Stimulated activated CD8-positive, alpha-beta memory T cell treated with anti-CD3 and anti-CD28 coated beads, Interleukin-4, amount 100 ng/mL, for 1 hour (primary cell): Measurements from ENCODE around the gene PGP.

Experiments
- DNase-seq, 2 donors: peaks; one replicate each; pipeline ENCODE4 v3.0.0-alpha.2; 2020; ENCODE audit warnings: low read depth in 2 of 2, low spot score in 1 of 2

PGP gene

GRCh38 chr16:2237493-2238149 lies 23.0 kb upstream of the PGP start:
- no peak for DNase-seq

- no peak for DNase-seq
Measured at GRCh38 chr16:2237102-2237482, 22.5 kb upstream of the PGP start.

GRCh38 chr16:2236337-2237101 lies 21.9 kb upstream of the PGP start, which contains the start of gene DNASE1L2:
Gene DNASE1L2 (plus strand): TSS chr16:2236444. CDS start chr16:2236817, 373 bp downstream.
- DNase-seq = no peak

GRCh38 chr16:2235695-2236336 lies 21.2 kb upstream of the PGP start:
- no peak for DNase-seq

GRCh38 chr16:2235234-2235651 lies 20.6 kb upstream of the PGP start:
- no peak for DNase-seq

GRCh38 chr16:2234813-2235170 lies 20.2 kb upstream of the PGP start:
- no peak for DNase-seq

- no peak for DNase-seq
Measured at GRCh38 chr16:2233872-2234812, 19.5 kb upstream of the PGP start.

- no peak for DNase-seq
Measured at GRCh38 chr16:2233046-2233775, 18.6 kb upstream of the PGP start.

GRCh38 chr16:2232094-2232990 lies 17.7 kb upstream of the PGP start:
- DNase-seq = no peak

- DNase-seq = no peak
Measured at GRCh38 chr16:2231016-2231931, 16.6 kb upstream of the PGP start.

GRCh38 chr16:2230376-2230775 lies 15.7 kb upstream of the PGP start:
- no peak for DNase-seq

- no peak for DNase-seq
Measured at GRCh38 chr16:2229632-2230250, 15.1 kb upstream of the PGP start.

- no peak for DNase-seq
Measured at GRCh38 chr16:2229091-2229490, 14.5 kb upstream of the PGP start.

GRCh38 chr16:2228161-2228824 lies 13.7 kb upstream of the PGP start:
- DNase-seq = no peak

- DNase-seq = no peak
Measured at GRCh38 chr16:2226918-2227317, 12.3 kb upstream of the PGP start.

- no peak for DNase-seq
Measured at GRCh38 chr16:2226245-2226793, 11.7 kb upstream of the PGP start.

- DNase-seq = no peak
Measured at GRCh38 chr16:2223942-2224486, 9.4 kb upstream of the PGP start.
